NT2/D1 (cell line): Measurements from ENCODE around the gene FGFBP3.

Experiments
- DNase-seq: peaks from one replicate; pipeline ENCODE4 v3.0.0-alpha.2; 2011; ENCODE audit warnings: low read depth, low spot score
- H3K27me3 ChIP-seq: 2 replicates; pipeline ENCODE4 v1.6.0; 2011; ENCODE audit warnings: mild to moderate bottlenecking; ENCODE audit not compliant: insufficient read length, insufficient read depth
- H3K36me3 ChIP-seq: 2 replicates; pipeline ENCODE4 v1.6.1; 2011; ENCODE audit warnings: mild to moderate bottlenecking, low read length, mixed read lengths; ENCODE audit not compliant: insufficient read depth, insufficient read length
- H3K4me1 ChIP-seq: 2 replicates; pipeline ENCODE4 v1.5.1; 2011; ENCODE audit not compliant: insufficient read depth, insufficient read length
- H3K4me3 ChIP-seq: 2 replicates; pipeline ENCODE4 v1.5.1; 2011; ENCODE audit warnings: low read depth; ENCODE audit not compliant: insufficient read length
- H3K9ac ChIP-seq: 2 replicates; pipeline ENCODE4 v1.6.0; 2011; ENCODE audit warnings: low read depth; ENCODE audit not compliant: insufficient read length
- H3K9me3 ChIP-seq: 2 replicates; pipeline ENCODE4 v1.5.1; 2011; ENCODE audit warnings: mild to moderate bottlenecking, low read length; ENCODE audit not compliant: insufficient read depth
- SUZ12 ChIP-seq: IDR thresholded peaks from 2 replicates; pipeline ENCODE4 v1.6.1; 2011; ENCODE audit not compliant: insufficient read length, insufficient read depth; ENCODE audit errors: extremely low read depth
- YY1 ChIP-seq: IDR thresholded peaks from 2 replicates; pipeline ENCODE4 v1.6.1; 2011; ENCODE audit not compliant: insufficient read length, insufficient read depth
- ZNF274 ChIP-seq: IDR thresholded peaks from 2 replicates; pipeline ENCODE4 v1.6.1; 2011; ENCODE audit warnings: mild to moderate bottlenecking, low read depth, low read length

The FGFBP3 gene

GRCh38 chr10:91935886-91936285 is 26.6 kb upstream of the FGFBP3 start:
- Histone ChIP-seq H3K36me3 (peaks cover 65% of the 10 kb centered on the region), H3K9me3 (no peaks in the 10 kb centered on the region), H3K4me3 (no peak overlapping the region), H3K9ac (no peak overlapping the region), H3K4me1 (no peaks in the 10 kb centered on the region), H3K27me3 (no peaks in the 10 kb centered on the region)
- no peak for DNase-seq
- TF ChIP-seq ZNF274 (no peak), YY1 (no peak), SUZ12 (no peak)

GRCh38 chr10:91932737-91933136 is 23.5 kb upstream of the FGFBP3 start:
- DNase-seq = no peak
- Histone ChIP-seq H3K4me1 (no peaks in the 10 kb centered on the region), H3K4me3 (no peak overlapping the region), H3K9ac (no peak overlapping the region), H3K36me3 (peaks cover 49% of the 10 kb centered on the region), H3K27me3 (no peaks in the 10 kb centered on the region), H3K9me3 (no peaks in the 10 kb centered on the region)
- TF ChIP-seq SUZ12 (no peak), YY1 (no peak)

- H3K36me3 ChIP-seq = peaks cover 41% of the 10 kb centered on the region
- no peak for TF ChIP-seq YY1
- TF ChIP-seq ZNF274 = no peak
- TF ChIP-seq SUZ12 = no peak
- no peaks in the 10 kb centered on the region for H3K27me3 ChIP-seq
- no peaks in the 10 kb centered on the region for H3K4me1 ChIP-seq
- no peak overlapping the region for H3K4me3 ChIP-seq
- H3K9ac ChIP-seq = no peak overlapping the region
- no peak for DNase-seq
- H3K9me3 ChIP-seq = no peaks in the 10 kb centered on the region
These were observed 22.4 kb upstream of the FGFBP3 start for GRCh38 chr10:91931526-91932190.

- Histone ChIP-seq H3K4me1 (no peaks in the 10 kb centered on the region), H3K36me3 (peaks cover 40% of the 10 kb centered on the region), H3K27me3 (no peaks in the 10 kb centered on the region), H3K9ac (no peak overlapping the region), H3K4me3 (no peak overlapping the region), H3K9me3 (no peaks in the 10 kb centered on the region)
- no peak for DNase-seq
- no peak for TF ChIP-seq SUZ12
- no peak for TF ChIP-seq ZNF274
- TF ChIP-seq YY1 = no peak
These were observed 21.7 kb upstream of the FGFBP3 start for GRCh38 chr10:91930939-91931338.

GRCh38 chr10:91925022-91925320 is 15.7 kb upstream of the FGFBP3 start:
- Histone ChIP-seq H3K4me1 (no peaks in the 10 kb centered on the region), H3K36me3 (peaks cover 12% of the 10 kb centered on the region), H3K4me3 (peak overlapping the region; percentile 89), H3K9me3 (no peaks in the 10 kb centered on the region), H3K9ac (no peak overlapping the region), H3K27me3 (no peaks in the 10 kb centered on the region)
- DNase-seq = no peak
- TF ChIP-seq SUZ12 (no peak), YY1 (no peak), ZNF274 (no peak)

- Histone ChIP-seq H3K27me3 (no peaks in the 10 kb centered on the region), H3K36me3 (peaks cover 12% of the 10 kb centered on the region), H3K9me3 (no peaks in the 10 kb centered on the region), H3K9ac (peak overlapping the region; percentile 97), H3K4me1 (no peaks in the 10 kb centered on the region), H3K4me3 (peak overlapping the region; percentile 89)
- TF ChIP-seq ZNF274 (no peak), SUZ12 (no peak), YY1 (no peak)
- no peak for DNase-seq
These were observed 15.1 kb upstream of the FGFBP3 start for GRCh38 chr10:91924212-91925021.

GRCh38 chr10:91923371-91924211 is 14.3 kb upstream of the FGFBP3 start, which contains the start of gene BTAF1:
BTAF1 (plus strand) TSS chr10:91923770; CDS start chr10:91924077, 307 bp downstream.
- H3K36me3 ChIP-seq = peaks cover 12% of the 10 kb centered on the region
- H3K9me3 ChIP-seq = peaks cover 6% of the 10 kb centered on the region
- H3K4me3 ChIP-seq = peak within 1 kb of the TSS; percentile 89
- DNase-seq = peak; percentile 85
- TF ChIP-seq YY1 (no peak), ZNF274 (no peak), SUZ12 (no peak)
- H3K4me1 ChIP-seq = no peaks in the 10 kb centered on the region
- no peaks in the 10 kb centered on the region for H3K27me3 ChIP-seq
- peak within 1 kb of the TSS; percentile 97 for H3K9ac ChIP-seq
